HEK293 (cell line): Measurements from ENCODE around the gene B3GALT2.

ENCODE experiments used
- CTCF ChIA-PET: fragments of 350-600 bp; formaldehyde crosslinking; extraction: SDS; loops from one replicate; lab custom pipeline; 2021; ENCODE audit warnings: antibody characterized with exemption; lab: Yijun Ruan, JAX
- POLR2A ChIA-PET: fragments of 300-600 bp; formaldehyde crosslinking; extraction: SDS; loops from one replicate; lab custom pipeline; 2020; ENCODE audit warnings: antibody characterized with exemption, inconsistent platforms; lab: Yijun Ruan, JAX
- H3K27ac ChIP-seq: fragments of 200-500 bp; sonication (Bioruptor generic); 2 replicates; pipeline ENCODE4 v1.5.1; 2014; ENCODE audit warnings: low read depth, low read length, control low read depth, inconsistent platforms; ENCODE audit errors: extremely low read depth
- H3K36me3 ChIP-seq, 2 experiments: fragments of 200-500 bp in 1 of 2; sonication (Bioruptor generic) in 1 of 2; 1 replicate in 1 of 2; 2 replicates in 1 of 2; pipeline ENCODE4 v1.5.1; 2014 to 2017; ENCODE audit warnings: inconsistent platforms in 2 of 2, low read length in 2 of 2; ENCODE audit not compliant: control insufficient read depth in 2 of 2, insufficient read depth in 1 of 2
- H3K4me1 ChIP-seq: fragments of 200-500 bp; sonication (Bioruptor generic); 2 replicates; pipeline ENCODE4 v1.5.1; 2014; ENCODE audit warnings: mild to moderate bottlenecking, low read length, inconsistent platforms; ENCODE audit not compliant: control insufficient read depth, insufficient read depth
- H3K4me3 ChIP-seq: 2 replicates; pipeline ENCODE4 v1.5.1; 2011; ENCODE audit warnings: low read depth, mild to moderate bottlenecking, control low read depth, low read length, moderate library complexity
- H3K9me3 ChIP-seq: fragments of 200-500 bp; sonication (Bioruptor generic); 2 replicates; pipeline ENCODE4 v1.5.1; 2014; ENCODE audit warnings: low read depth, low read length, inconsistent platforms; ENCODE audit not compliant: control insufficient read depth, insufficient read depth
- MEIS1 ChIP-seq: sonication (generic); formaldehyde crosslinking; IDR thresholded peaks from 2 replicates; pipeline ENCODE4 v1.8.1; 2022; ENCODE audit warnings: missing genetic modification reagents, mild to moderate bottlenecking, borderline replicate concordance
- PRDM1 ChIP-seq: fragments of 450-650 bp; formaldehyde crosslinking; IDR thresholded peaks from 2 replicates; pipeline ENCODE4; 2016; ENCODE audit warnings: missing biosample characterization, missing genetic modification characterization
- ZEB2 ChIP-seq: fragments of 450-650 bp; formaldehyde crosslinking; IDR thresholded peaks from 2 replicates; pipeline ENCODE4 v1.5.1; 2016; ENCODE audit warnings: missing biosample characterization, missing genetic modification characterization
- ZFHX2 ChIP-seq: fragments of 450-650 bp; formaldehyde crosslinking; conservative IDR thresholded peaks from 2 replicates; pipeline ENCODE4 v1.5.1; 2016; ENCODE audit warnings: missing biosample characterization, missing genetic modification characterization
- ZNF121 ChIP-seq: fragments of 450-650 bp; formaldehyde crosslinking; IDR thresholded peaks from 2 replicates; pipeline ENCODE4 v1.5.1; 2016; ENCODE audit warnings: missing biosample characterization, missing genetic modification characterization
- ZNF16 ChIP-seq: fragments of 450-650 bp; formaldehyde crosslinking; IDR thresholded peaks from 2 replicates; pipeline ENCODE4 v1.5.1; 2016; ENCODE audit warnings: low read depth, missing biosample characterization, missing genetic modification characterization
- ZNF19 ChIP-seq: fragments of 450-650 bp; formaldehyde crosslinking; IDR thresholded peaks from 2 replicates; pipeline ENCODE4; 2016; ENCODE audit warnings: missing biosample characterization, missing genetic modification characterization, low read depth
- ZNF335 ChIP-seq: fragments of 450-650 bp; formaldehyde crosslinking; conservative IDR thresholded peaks from 2 replicates; pipeline ENCODE4 v1.5.1; 2016; ENCODE audit warnings: missing biosample characterization, missing genetic modification characterization
- ZNF394 ChIP-seq: fragments of 450-650 bp; formaldehyde crosslinking; IDR thresholded peaks from 2 replicates; pipeline ENCODE4 v1.5.1; 2016; ENCODE audit warnings: missing biosample characterization, missing genetic modification characterization, mild to moderate bottlenecking, moderate library complexity, borderline replicate concordance
- ZNF529 ChIP-seq: fragments of 450-650 bp; formaldehyde crosslinking; IDR thresholded peaks from 2 replicates; pipeline ENCODE4 v1.5.1; 2017; ENCODE audit warnings: missing genetic modification characterization, missing biosample characterization; ENCODE audit not compliant: insufficient replicate concordance
- ZNF747 ChIP-seq: fragments of 450-650 bp; formaldehyde crosslinking; IDR thresholded peaks from 2 replicates; pipeline ENCODE4 v1.5.1; 2016; ENCODE audit warnings: missing biosample characterization, missing genetic modification characterization
- ZNF785 ChIP-seq: fragments of 450-650 bp; formaldehyde crosslinking; IDR thresholded peaks from 2 replicates; pipeline ENCODE4 v1.5.1; 2016; ENCODE audit warnings: missing biosample characterization, missing genetic modification characterization
- TF ChIP-seq, protein P1 (sequence below): fragments of 450-650 bp; formaldehyde crosslinking; IDR thresholded peaks from 2 replicates; pipeline ENCODE4 v1.5.1; 2016; ENCODE audit warnings: missing biosample characterization, missing genetic modification characterization
- TF ChIP-seq, protein P2 (sequence below): fragments of 450-650 bp; formaldehyde crosslinking; IDR thresholded peaks from 2 replicates; pipeline ENCODE4 v1.5.1; 2016; ENCODE audit warnings: missing biosample characterization, missing genetic modification characterization, low read depth
- TF ChIP-seq, protein P3 (sequence below): IDR thresholded peaks from 2 replicates; pipeline ENCODE4 v1.6.1; 2011; ENCODE audit warnings: mild to moderate bottlenecking, low read depth, low read length, borderline replicate concordance
- TF ChIP-seq, protein P4 (sequence below): fragments of 450-650 bp; formaldehyde crosslinking; IDR thresholded peaks from 2 replicates; pipeline ENCODE4 v1.5.1; 2016; ENCODE audit warnings: missing biosample characterization, missing genetic modification characterization, borderline replicate concordance
- TF ChIP-seq, protein P5 (sequence below): fragments of 450-650 bp; formaldehyde crosslinking; IDR thresholded peaks from 2 replicates; pipeline ENCODE4 v1.5.1; 2016; ENCODE audit warnings: missing biosample characterization, missing genetic modification characterization

Gene B3GALT2

DNA sequence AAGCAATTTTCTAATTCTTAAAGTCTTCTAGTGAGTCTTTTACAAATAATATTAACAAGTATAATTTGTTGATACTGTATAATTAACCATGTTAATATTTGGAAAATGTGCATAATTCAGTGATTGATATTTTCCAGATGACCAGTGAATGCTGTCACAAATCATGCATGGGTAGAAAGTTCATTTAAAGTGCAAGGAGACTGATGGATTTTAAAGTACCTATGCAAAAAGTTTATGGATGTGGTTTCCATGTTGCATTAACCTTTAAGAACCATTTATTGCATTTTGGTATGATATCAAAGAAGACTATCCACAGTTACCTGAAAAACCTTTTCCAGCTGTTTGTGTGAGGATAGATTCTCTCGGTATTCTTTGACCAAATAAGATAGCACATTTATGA lies 41.4 kb downstream of the B3GALT2 start (continued):
- TF ChIP-seq MEIS1 (CRISPR knock-in tag) = no peak
- TF ChIP-seq, protein P1, sequence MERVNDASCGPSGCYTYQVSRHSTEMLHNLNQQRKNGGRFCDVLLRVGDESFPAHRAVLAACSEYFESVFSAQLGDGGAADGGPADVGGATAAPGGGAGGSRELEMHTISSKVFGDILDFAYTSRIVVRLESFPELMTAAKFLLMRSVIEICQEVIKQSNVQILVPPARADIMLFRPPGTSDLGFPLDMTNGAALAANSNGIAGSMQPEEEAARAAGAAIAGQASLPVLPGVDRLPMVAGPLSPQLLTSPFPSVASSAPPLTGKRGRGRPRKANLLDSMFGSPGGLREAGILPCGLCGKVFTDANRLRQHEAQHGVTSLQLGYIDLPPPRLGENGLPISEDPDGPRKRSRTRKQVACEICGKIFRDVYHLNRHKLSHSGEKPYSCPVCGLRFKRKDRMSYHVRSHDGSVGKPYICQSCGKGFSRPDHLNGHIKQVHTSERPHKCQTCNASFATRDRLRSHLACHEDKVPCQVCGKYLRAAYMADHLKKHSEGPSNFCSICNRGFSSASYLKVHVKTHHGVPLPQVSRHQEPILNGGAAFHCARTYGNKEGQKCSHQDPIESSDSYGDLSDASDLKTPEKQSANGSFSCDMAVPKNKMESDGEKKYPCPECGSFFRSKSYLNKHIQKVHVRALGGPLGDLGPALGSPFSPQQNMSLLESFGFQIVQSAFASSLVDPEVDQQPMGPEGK (tag by site-specific recombination) = no peak
- TF ChIP-seq ZEB2 (tag by site-specific recombination) = no peak
- TF ChIP-seq, protein P2, sequence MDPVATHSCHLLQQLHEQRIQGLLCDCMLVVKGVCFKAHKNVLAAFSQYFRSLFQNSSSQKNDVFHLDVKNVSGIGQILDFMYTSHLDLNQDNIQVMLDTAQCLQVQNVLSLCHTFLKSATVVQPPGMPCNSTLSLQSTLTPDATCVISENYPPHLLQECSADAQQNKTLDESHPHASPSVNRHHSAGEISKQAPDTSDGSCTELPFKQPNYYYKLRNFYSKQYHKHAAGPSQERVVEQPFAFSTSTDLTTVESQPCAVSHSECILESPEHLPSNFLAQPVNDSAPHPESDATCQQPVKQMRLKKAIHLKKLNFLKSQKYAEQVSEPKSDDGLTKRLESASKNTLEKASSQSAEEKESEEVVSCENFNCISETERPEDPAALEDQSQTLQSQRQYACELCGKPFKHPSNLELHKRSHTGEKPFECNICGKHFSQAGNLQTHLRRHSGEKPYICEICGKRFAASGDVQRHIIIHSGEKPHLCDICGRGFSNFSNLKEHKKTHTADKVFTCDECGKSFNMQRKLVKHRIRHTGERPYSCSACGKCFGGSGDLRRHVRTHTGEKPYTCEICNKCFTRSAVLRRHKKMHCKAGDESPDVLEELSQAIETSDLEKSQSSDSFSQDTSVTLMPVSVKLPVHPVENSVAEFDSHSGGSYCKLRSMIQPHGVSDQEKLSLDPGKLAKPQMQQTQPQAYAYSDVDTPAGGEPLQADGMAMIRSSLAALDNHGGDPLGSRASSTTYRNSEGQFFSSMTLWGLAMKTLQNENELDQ = no peak

DNA sequence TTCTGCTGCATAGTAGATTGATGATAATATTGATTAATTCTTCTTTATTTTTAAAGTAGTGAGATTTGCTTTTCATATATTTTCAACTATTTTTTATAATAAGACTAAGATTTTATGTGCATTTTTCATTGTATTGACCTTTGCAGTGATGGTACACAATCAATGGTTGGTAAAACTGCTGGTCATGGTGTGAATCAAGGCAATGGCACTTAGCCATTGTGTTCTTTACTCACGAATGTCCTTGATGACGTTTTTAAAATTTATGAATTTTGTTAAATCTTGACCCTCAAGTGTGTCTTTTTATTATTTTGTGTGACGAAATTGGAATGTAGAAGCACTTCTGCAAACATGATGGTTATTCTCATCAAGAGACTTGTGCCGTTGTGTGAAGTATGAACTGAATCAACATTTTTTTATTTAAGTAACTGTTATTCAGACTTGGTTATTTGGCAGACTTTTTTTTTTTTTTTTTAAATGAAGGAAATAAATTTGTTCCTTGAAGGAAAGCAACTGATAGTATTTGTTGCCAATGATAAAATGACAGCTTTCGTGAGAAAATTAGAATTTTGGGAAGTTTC lies 42.0 kb downstream of the B3GALT2 start:
- H3K4me3 ChIP-seq = no peak overlapping the region
- ChIA-PET POLR2A (no interaction called here), CTCF (interaction anchor here (0.7 to 1.6 kb wide), 3 partner anchors 12 to 662 kb away, joined by 3 to 4 read pairs (median 3); no protein-coding TSS in a partner anchor)
- H3K36me3 ChIP-seq = peaks cover 24 to 65% of the 10 kb centered on the region in 2 experiments
- H3K4me1 ChIP-seq = no peaks in the 10 kb centered on the region
- H3K9me3 ChIP-seq = no peaks in the 10 kb centered on the region
- no peak for TF ChIP-seq ZFHX2 (tag by site-specific recombination)
- no peak for TF ChIP-seq ZNF747 (tag by site-specific recombination)
- no peak for TF ChIP-seq PRDM1
- TF ChIP-seq, protein P3, sequence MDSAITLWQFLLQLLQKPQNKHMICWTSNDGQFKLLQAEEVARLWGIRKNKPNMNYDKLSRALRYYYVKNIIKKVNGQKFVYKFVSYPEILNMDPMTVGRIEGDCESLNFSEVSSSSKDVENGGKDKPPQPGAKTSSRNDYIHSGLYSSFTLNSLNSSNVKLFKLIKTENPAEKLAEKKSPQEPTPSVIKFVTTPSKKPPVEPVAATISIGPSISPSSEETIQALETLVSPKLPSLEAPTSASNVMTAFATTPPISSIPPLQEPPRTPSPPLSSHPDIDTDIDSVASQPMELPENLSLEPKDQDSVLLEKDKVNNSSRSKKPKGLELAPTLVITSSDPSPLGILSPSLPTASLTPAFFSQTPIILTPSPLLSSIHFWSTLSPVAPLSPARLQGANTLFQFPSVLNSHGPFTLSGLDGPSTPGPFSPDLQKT = no peak
- TF ChIP-seq ZNF335 (tag by site-specific recombination) = no peak
- TF ChIP-seq ZNF785 = no peak
- TF ChIP-seq, protein P4, sequence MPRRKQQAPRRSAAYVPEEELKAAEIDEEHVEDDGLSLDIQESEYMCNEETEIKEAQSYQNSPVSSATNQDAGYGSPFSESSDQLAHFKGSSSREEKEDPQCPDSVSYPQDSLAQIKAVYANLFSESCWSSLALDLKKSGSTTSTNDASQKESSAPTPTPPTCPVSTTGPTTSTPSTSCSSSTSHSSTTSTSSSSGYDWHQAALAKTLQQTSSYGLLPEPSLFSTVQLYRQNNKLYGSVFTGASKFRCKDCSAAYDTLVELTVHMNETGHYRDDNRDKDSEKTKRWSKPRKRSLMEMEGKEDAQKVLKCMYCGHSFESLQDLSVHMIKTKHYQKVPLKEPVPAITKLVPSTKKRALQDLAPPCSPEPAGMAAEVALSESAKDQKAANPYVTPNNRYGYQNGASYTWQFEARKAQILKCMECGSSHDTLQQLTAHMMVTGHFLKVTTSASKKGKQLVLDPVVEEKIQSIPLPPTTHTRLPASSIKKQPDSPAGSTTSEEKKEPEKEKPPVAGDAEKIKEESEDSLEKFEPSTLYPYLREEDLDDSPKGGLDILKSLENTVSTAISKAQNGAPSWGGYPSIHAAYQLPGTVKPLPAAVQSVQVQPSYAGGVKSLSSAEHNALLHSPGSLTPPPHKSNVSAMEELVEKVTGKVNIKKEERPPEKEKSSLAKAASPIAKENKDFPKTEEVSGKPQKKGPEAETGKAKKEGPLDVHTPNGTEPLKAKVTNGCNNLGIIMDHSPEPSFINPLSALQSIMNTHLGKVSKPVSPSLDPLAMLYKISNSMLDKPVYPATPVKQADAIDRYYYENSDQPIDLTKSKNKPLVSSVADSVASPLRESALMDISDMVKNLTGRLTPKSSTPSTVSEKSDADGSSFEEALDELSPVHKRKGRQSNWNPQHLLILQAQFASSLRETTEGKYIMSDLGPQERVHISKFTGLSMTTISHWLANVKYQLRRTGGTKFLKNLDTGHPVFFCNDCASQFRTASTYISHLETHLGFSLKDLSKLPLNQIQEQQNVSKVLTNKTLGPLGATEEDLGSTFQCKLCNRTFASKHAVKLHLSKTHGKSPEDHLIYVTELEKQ (tag by site-specific recombination) = no peak
- TF ChIP-seq ZNF394 = no peak
- TF ChIP-seq ZNF16 (tag by site-specific recombination) = no peak
- no peak for TF ChIP-seq ZNF529 (tag by site-specific recombination)
- TF ChIP-seq ZNF19 (tag by site-specific recombination) = no peak
- TF ChIP-seq, protein P5, sequence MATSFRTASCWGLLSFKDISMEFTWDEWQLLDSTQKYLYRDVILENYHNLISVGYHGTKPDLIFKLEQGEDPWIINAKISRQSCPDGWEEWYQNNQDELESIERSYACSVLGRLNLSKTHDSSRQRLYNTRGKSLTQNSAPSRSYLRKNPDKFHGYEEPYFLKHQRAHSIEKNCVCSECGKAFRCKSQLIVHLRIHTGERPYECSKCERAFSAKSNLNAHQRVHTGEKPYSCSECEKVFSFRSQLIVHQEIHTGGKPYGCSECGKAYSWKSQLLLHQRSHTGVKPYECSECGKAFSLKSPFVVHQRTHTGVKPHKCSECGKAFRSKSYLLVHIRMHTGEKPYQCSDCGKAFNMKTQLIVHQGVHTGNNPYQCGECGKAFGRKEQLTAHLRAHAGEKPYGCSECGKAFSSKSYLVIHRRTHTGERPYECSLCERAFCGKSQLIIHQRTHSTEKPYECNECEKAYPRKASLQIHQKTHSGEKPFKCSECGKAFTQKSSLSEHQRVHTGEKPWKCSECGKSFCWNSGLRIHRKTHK (tag by site-specific recombination) = no peak
- TF ChIP-seq ZNF121 (tag by site-specific recombination) = no peak
- no peak overlapping the region for H3K27ac ChIP-seq
